IMR-90 (cell line): ENCODE measurements around the gene ZFP42. TPM values are rescaled to one million over a fixed set of nuclear protein-coding genes. Genes with fewer than 3 reads are reported as not detected.

Experiments
- ATAC-seq: fragments of 200-7000 bp; cut with Tn5 transposase; 2 replicates; pipeline ENCODE4 v1.9.1; 2020; ENCODE audit warnings: low read depth, mild to moderate bottlenecking, moderate library complexity
- BruUV-seq: library from RNA; stranded (reverse); fragments of 400-500 nt; replicated peaks from 2 replicates; lab custom pipeline; 2021; lab: Mats Ljungman, UMichigan
- CTCF ChIA-PET: fragments of 300-600 bp; formaldehyde crosslinking; extraction: SDS; loops from one replicate; lab custom pipeline; 2021; ENCODE audit warnings: antibody characterized with exemption; lab: Yijun Ruan, JAX
- POLR2A ChIA-PET: fragments of 300-600 bp; sonication (Branson Sonifier 250); formaldehyde crosslinking; loops from one replicate; lab custom pipeline; 2022; ENCODE audit warnings: antibody characterized with exemption; ENCODE audit not compliant: unreplicated experiment; lab: Charles Lee
- DNase-seq: peaks from one replicate; pipeline ENCODE4 v3.0.0; 2013
- H2AFZ ChIP-seq: replicated peaks from 2 replicates; pipeline ENCODE3; 2013; ENCODE audit warnings: low read length, mild to moderate bottlenecking; ENCODE audit not compliant: poor library complexity
- H2AK5ac ChIP-seq: 2 replicates; pipeline ENCODE4 v1.6.1; 2013; ENCODE audit warnings: low read depth, low read length, inconsistent platforms
- H2AK9ac ChIP-seq: replicated peaks from 2 replicates; pipeline ENCODE3; 2013; ENCODE audit warnings: mild to moderate bottlenecking, low read depth, low read length, moderate library complexity; ENCODE audit not compliant: poor library complexity
- H2BK120ac ChIP-seq: 2 replicates; pipeline ENCODE4 v1.6.1; 2013; ENCODE audit warnings: low read depth, low read length, inconsistent platforms
- H2BK15ac ChIP-seq: 3 replicates; pipeline ENCODE4 v1.6.1; 2013; ENCODE audit warnings: low read depth, low read length, inconsistent platforms
- H2BK20ac ChIP-seq: 2 replicates; pipeline ENCODE4 v1.6.1; 2013; ENCODE audit warnings: low read depth, mild to moderate bottlenecking, inconsistent platforms, low read length, moderate library complexity
- H2BK5ac ChIP-seq: 2 replicates; pipeline ENCODE4 v1.6.1; 2013; ENCODE audit warnings: mild to moderate bottlenecking, low read depth, low read length, inconsistent platforms; ENCODE audit not compliant: poor library complexity, severe bottlenecking
- H3K14ac ChIP-seq: replicated peaks from 2 replicates; pipeline ENCODE4 v1.6.1; 2013; ENCODE audit warnings: low read depth, low read length, inconsistent platforms
- H3K18ac ChIP-seq: 2 replicates; pipeline ENCODE4 v1.6.1; 2013; ENCODE audit warnings: low read depth, low read length, control low read depth
- H3K23ac ChIP-seq: 2 replicates; pipeline ENCODE4 v1.6.1; 2013; ENCODE audit warnings: low read depth, low read length, inconsistent platforms
- H3K27ac ChIP-seq: 2 replicates; pipeline ENCODE4 v1.5.1; 2013; ENCODE audit warnings: mild to moderate bottlenecking, control low read depth, low read length; ENCODE audit not compliant: insufficient read depth
- H3K27me3 ChIP-seq: 2 replicates; pipeline ENCODE4 v1.6.1; 2013; ENCODE audit warnings: low read length; ENCODE audit not compliant: control insufficient read depth, insufficient read depth
- H3K36me3 ChIP-seq: 2 replicates; pipeline ENCODE4 v1.6.1; 2013; ENCODE audit warnings: low read length, mixed read lengths; ENCODE audit not compliant: control insufficient read depth, insufficient read depth
- H3K4ac ChIP-seq: 2 replicates; pipeline ENCODE4 v1.6.1; 2013; ENCODE audit warnings: low read depth, low read length, inconsistent platforms
- H3K4me1 ChIP-seq: 2 replicates; pipeline ENCODE4 v1.6.1; 2013; ENCODE audit warnings: low read length, mixed read lengths; ENCODE audit not compliant: control insufficient read depth, insufficient read depth
- H3K4me2 ChIP-seq: 2 replicates; pipeline ENCODE4 v1.6.1; 2013; ENCODE audit warnings: low read depth, mild to moderate bottlenecking, control low read depth, low read length, moderate library complexity
- H3K4me3 ChIP-seq: 2 replicates; pipeline ENCODE4 v1.5.1; 2013; ENCODE audit warnings: low read depth, mild to moderate bottlenecking, control low read depth, low read length, moderate library complexity; ENCODE audit not compliant: insufficient read depth
- H3K56ac ChIP-seq: 2 replicates; pipeline ENCODE4 v1.6.1; 2013; ENCODE audit warnings: low read length, inconsistent platforms; ENCODE audit not compliant: insufficient read depth; ENCODE audit errors: extremely low read depth
- H3K79me1 ChIP-seq, 2 experiments: 2 replicates each; pipeline ENCODE4 v1.6.1; 2013; ENCODE audit warnings: low read length in 2 of 2, inconsistent platforms in 1 of 2, low read depth in 1 of 2
- H3K9ac ChIP-seq: 2 replicates; pipeline ENCODE4 v1.6.1; 2013; ENCODE audit warnings: low read depth, low read length, control low read depth
- H3K9me1 ChIP-seq: 2 replicates; pipeline ENCODE4 v1.6.1; 2013; ENCODE audit warnings: low read length, inconsistent platforms; ENCODE audit not compliant: insufficient read depth
- H3K9me3 ChIP-seq: 2 replicates; pipeline ENCODE4 v1.6.1; 2013; ENCODE audit warnings: low read length; ENCODE audit not compliant: control insufficient read depth, insufficient read depth
- H4K20me1 ChIP-seq: 2 replicates; pipeline ENCODE4 v1.6.1; 2013; ENCODE audit warnings: low read length, inconsistent platforms; ENCODE audit not compliant: insufficient read depth
- H4K5ac ChIP-seq: 2 replicates; pipeline ENCODE4 v1.6.1; 2013; ENCODE audit warnings: mild to moderate bottlenecking, low read depth, low read length, control low read depth
- H4K8ac ChIP-seq, 2 experiments: 2 replicates each; pipeline ENCODE4 v1.6.1; 2013; ENCODE audit warnings: low read depth in 2 of 2, low read length in 2 of 2, control low read depth in 1 of 2, inconsistent platforms in 1 of 2
- H4K91ac ChIP-seq: 2 replicates; pipeline ENCODE4 v1.6.1; 2013; ENCODE audit warnings: low read depth, low read length, inconsistent platforms; ENCODE audit not compliant: insufficient read depth
- BHLHE40 ChIP-seq: fragments of 150-350 bp; IDR thresholded peaks from 2 replicates; pipeline ENCODE4 v1.6.1; 2016; ENCODE audit warnings: mild to moderate bottlenecking, low read depth, low read length
- CEBPB ChIP-seq: IDR thresholded peaks from 2 replicates; pipeline ENCODE4 v1.6.1; 2012; ENCODE audit warnings: low read depth, low read length, improper control_type of control experiment
- CHD1 ChIP-seq: IDR thresholded peaks from 2 replicates; pipeline ENCODE4 v1.6.1; 2012; ENCODE audit warnings: low read depth, low read length, improper control_type of control experiment
- FOS ChIP-seq: fragments of 150-350 bp; IDR thresholded peaks from 2 replicates; pipeline ENCODE4 v1.6.1; 2016; ENCODE audit warnings: low read depth, low read length
- MAFK ChIP-seq: IDR thresholded peaks from 2 replicates; pipeline ENCODE4 v1.6.1; 2012; ENCODE audit warnings: low read depth, low read length, improper control_type of control experiment
- MAZ ChIP-seq: IDR thresholded peaks from 2 replicates; pipeline ENCODE4 v1.6.1; 2012; ENCODE audit warnings: low read depth, mild to moderate bottlenecking, low read length, improper control_type of control experiment, moderate library complexity, borderline replicate concordance
- MXI1 ChIP-seq: IDR thresholded peaks from 2 replicates; pipeline ENCODE4 v1.6.1; 2012; ENCODE audit warnings: low read depth, mild to moderate bottlenecking, low read length, moderate library complexity, borderline replicate concordance
- NFE2L2 ChIP-seq: fragments of 150-350 bp; IDR thresholded peaks from 2 replicates; pipeline ENCODE4 v1.6.1; 2016; ENCODE audit warnings: low read depth, mild to moderate bottlenecking, low read length
- POLR2A ChIP-seq: IDR thresholded peaks from 2 replicates; pipeline ENCODE4 v1.6.1; 2012; ENCODE audit warnings: mild to moderate bottlenecking, low read depth, low read length
- RAD21 ChIP-seq: IDR thresholded peaks from 2 replicates; pipeline ENCODE4 v1.6.1; 2012; ENCODE audit warnings: low read length, improper control_type of control experiment
- RCOR1 ChIP-seq: IDR thresholded peaks from 2 replicates; pipeline ENCODE4 v1.6.1; 2012; ENCODE audit warnings: mild to moderate bottlenecking, low read length, improper control_type of control experiment; ENCODE audit not compliant: insufficient replicate concordance
- RFX5 ChIP-seq: IDR thresholded peaks from 2 replicates; pipeline ENCODE4 v1.8.0; 2012; ENCODE audit warnings: low read depth, mild to moderate bottlenecking, low read length, moderate library complexity
- SMC3 ChIP-seq: fragments of 150-350 bp; IDR thresholded peaks from 2 replicates; pipeline ENCODE4 v1.6.1; 2016; ENCODE audit warnings: low read depth, mild to moderate bottlenecking, antibody characterized with exemption, low read length, moderate library complexity
- USF2 ChIP-seq: fragments of 150-350 bp; IDR thresholded peaks from 2 replicates; pipeline ENCODE4 v1.6.1; 2017; ENCODE audit warnings: mild to moderate bottlenecking, antibody characterized with exemption, low read length, low read depth
- WGBS, 2 experiments: methylation state at CpG; one replicate each; pipeline versions ENCODE4 v1.1.5 to v1.1.7; 2013; ENCODE audit warnings: missing lambda C conversion rate in 2 of 2; ENCODE audit not compliant: insufficient read length in 1 of 2; ENCODE audit errors: extremely low coverage in 2 of 2; 5-methylcytosine and 5-hydroxymethylcytosine counted together
- dilution Hi-C: fragments of 300-500 bp; cut with HindIII; formaldehyde crosslinking; loops from one replicate; pipeline ENCODE4 v1.14.3; 2018; ENCODE audit warnings: low sequenced_read_pairs; ENCODE audit not compliant: unreplicated experiment
- in situ Hi-C: fragments of 300-500 bp; cut with MboI; formaldehyde crosslinking; loops from 3 replicates; pipeline ENCODE4 v1.14.3; 2019; ENCODE audit warnings: low sequenced_read_pairs, inconsistent platforms, mixed read lengths
- intact Hi-C: fragments of 100-400 bp; cut with micrococcal nuclease; formaldehyde crosslinking; loops from 2 replicates; pipeline ENCODE4 v1.10.0; 2022
- polyA plus RNA-seq, 3 experiments: library from polyadenylated mRNA; depleted of rRNA; stranded (reverse); fragments of >200 nt; gene quantifications; 2 replicates each; pipeline ENCODE4 v1.2.3, GENCODE V29; 2012; ENCODE audit warnings: low replicate concordance in 1 of 3
- total RNA-seq: library from RNA; depleted of rRNA; stranded (reverse); fragments of >200 nt; gene quantifications from 2 replicates; pipeline ENCODE4 v1.2.3, GENCODE V29; 2012
- TF ChIP-seq, protein P1 (sequence below): conservative IDR thresholded peaks from 2 replicates; pipeline ENCODE4 v1.5.1; 2012; ENCODE audit warnings: mild to moderate bottlenecking, low read depth, low read length, improper control_type of control experiment
- TF ChIP-seq, protein P2 (sequence below): fragments of 150-350 bp; IDR thresholded peaks from 2 replicates; pipeline ENCODE4 v1.6.1; 2016; ENCODE audit warnings: low read depth, mild to moderate bottlenecking, low read length, moderate library complexity, borderline replicate concordance

ZFP42 gene
- total and polyA plus RNA-seq, 2 of the 4 experiments (the other 2 are of a cell fraction): not detected

DNA sequence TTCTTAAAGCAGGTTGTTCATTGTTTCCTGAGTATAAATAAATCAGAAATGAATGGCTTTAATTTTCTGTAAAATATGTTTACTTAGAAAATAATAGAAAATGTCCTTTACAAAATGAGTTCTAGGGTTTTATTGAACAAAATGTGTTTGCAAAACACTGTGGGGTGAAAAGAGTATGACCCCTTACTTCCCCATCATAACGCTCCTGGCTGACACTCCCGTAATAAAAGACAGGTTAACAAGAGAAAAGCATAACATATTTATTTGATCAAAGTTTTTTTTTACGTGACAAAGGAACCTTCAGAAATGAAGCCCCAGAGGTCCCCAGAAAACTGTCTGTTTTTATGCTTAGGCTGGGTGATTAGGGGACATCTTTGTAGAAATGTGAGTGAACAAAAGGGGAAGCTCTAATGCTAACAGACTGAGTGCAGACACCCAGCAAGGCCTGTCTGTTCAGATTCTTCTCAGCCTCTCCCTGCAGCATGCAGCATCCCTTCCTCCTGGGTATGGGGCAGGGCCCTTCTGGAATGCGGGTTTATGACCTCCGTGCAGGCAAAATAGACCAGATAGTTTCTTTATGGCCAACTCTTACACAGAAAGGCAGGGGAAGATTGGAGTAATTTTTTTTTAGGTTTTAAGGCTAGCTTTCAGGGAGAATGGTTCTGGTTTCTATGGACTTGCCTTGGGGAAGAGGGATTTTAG, 26.1 kb downstream of the ZFP42 start:
- H3K79me1 ChIP-seq: no peaks in the 10 kb centered on the region
- no peaks in the 10 kb centered on the region for H3K9me3 ChIP-seq
- intact Hi-C loops: no loop called here
- DNase-seq: no peak
- H3K27ac ChIP-seq: no peak overlapping the region
- no CpG with 5 or more reads among the region's 5 CpGs for WGBS, 2 experiments
- H3K36me3 ChIP-seq: no peaks in the 10 kb centered on the region
- no peak overlapping the region for H2BK15ac ChIP-seq
- H2AK5ac ChIP-seq: no peak overlapping the region
- dilution Hi-C loops: no loop called here
- no peaks in the 10 kb centered on the region for H4K20me1 ChIP-seq
- no peak overlapping the region for H3K14ac ChIP-seq
- no peak overlapping the region for H3K23ac ChIP-seq
- H3K9me1 ChIP-seq: no peaks in the 10 kb centered on the region
- no peak overlapping the region for H3K4me3 ChIP-seq
- H3K4ac ChIP-seq: no peak overlapping the region; the same call in 1 of the 2 replicates
- H2AK9ac ChIP-seq: no peak overlapping the region
- no peak for ATAC-seq
- in situ Hi-C loops: no loop called here
- H4K91ac ChIP-seq: no peak overlapping the region
- no peak for TF ChIP-seq BHLHE40
- TF ChIP-seq, protein P1, sequence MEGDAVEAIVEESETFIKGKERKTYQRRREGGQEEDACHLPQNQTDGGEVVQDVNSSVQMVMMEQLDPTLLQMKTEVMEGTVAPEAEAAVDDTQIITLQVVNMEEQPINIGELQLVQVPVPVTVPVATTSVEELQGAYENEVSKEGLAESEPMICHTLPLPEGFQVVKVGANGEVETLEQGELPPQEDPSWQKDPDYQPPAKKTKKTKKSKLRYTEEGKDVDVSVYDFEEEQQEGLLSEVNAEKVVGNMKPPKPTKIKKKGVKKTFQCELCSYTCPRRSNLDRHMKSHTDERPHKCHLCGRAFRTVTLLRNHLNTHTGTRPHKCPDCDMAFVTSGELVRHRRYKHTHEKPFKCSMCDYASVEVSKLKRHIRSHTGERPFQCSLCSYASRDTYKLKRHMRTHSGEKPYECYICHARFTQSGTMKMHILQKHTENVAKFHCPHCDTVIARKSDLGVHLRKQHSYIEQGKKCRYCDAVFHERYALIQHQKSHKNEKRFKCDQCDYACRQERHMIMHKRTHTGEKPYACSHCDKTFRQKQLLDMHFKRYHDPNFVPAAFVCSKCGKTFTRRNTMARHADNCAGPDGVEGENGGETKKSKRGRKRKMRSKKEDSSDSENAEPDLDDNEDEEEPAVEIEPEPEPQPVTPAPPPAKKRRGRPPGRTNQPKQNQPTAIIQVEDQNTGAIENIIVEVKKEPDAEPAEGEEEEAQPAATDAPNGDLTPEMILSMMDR: no peak
- no peak for TF ChIP-seq RFX5
- no peak for TF ChIP-seq CHD1
- TF ChIP-seq, protein P2, sequence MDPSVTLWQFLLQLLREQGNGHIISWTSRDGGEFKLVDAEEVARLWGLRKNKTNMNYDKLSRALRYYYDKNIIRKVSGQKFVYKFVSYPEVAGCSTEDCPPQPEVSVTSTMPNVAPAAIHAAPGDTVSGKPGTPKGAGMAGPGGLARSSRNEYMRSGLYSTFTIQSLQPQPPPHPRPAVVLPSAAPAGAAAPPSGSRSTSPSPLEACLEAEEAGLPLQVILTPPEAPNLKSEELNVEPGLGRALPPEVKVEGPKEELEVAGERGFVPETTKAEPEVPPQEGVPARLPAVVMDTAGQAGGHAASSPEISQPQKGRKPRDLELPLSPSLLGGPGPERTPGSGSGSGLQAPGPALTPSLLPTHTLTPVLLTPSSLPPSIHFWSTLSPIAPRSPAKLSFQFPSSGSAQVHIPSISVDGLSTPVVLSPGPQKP: no peak
- no peak for TF ChIP-seq RAD21
- TF ChIP-seq MAFK: no peak
- no peak for TF ChIP-seq MAZ
- no peak for TF ChIP-seq RCOR1
- no peak for TF ChIP-seq NFE2L2
- TF ChIP-seq SMC3: no peak
- TF ChIP-seq USF2: no peak
- no peak for TF ChIP-seq MXI1
- no peak for TF ChIP-seq FOS
- no peak for TF ChIP-seq CEBPB
- TF ChIP-seq POLR2A: no peak
- no peak overlapping the region for H2BK20ac ChIP-seq
- H2AFZ ChIP-seq: peak overlapping the region; percentile 68
- H3K4me2 ChIP-seq: no peak overlapping the region
- no peak overlapping the region for H2BK5ac ChIP-seq
- no peaks in the 10 kb centered on the region for H3K27me3 ChIP-seq
- no peak overlapping the region for H4K5ac ChIP-seq
- H3K4me1 ChIP-seq: no peaks in the 10 kb centered on the region
- no peak overlapping the region for H2BK120ac ChIP-seq
- H3K9ac ChIP-seq: no peak overlapping the region
- H3K56ac ChIP-seq: no peak overlapping the region
- no peak overlapping the region for H4K8ac ChIP-seq
- CTCF ChIA-PET: no interaction called here
- BruUV-seq: no TSS peak
- POLR2A ChIA-PET: no interaction called here
- no peak overlapping the region for H3K18ac ChIP-seq
